ENCODE data around the gene VCL.

DNA sequence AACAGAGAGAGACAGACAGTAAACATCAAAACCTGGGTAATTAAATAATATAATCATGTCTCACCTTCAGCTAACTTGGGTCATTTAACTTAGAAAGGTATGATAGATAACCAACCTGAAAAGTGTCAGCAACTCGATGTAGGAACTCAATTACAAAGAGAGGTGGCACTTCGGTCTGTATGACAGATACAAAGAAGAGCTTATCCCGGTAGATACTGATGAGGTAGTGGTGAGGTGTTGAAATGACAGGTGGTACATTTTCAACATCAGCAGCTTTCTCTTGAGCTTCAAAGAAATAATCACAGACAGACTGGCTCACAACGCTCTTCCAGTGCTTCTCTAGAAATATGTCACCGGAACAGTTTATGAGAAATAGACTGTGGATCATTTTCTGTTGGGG, 140.1 kb downstream of the VCL start:
- no peak for TF ChIP-seq POLR2A (IDR thresholded peaks at IDR 0.05)
- TF ChIP-seq POLR2AphosphoS5 (IDR thresholded peaks at IDR 0.05): no peak
- TF ChIP-seq, protein P1, sequence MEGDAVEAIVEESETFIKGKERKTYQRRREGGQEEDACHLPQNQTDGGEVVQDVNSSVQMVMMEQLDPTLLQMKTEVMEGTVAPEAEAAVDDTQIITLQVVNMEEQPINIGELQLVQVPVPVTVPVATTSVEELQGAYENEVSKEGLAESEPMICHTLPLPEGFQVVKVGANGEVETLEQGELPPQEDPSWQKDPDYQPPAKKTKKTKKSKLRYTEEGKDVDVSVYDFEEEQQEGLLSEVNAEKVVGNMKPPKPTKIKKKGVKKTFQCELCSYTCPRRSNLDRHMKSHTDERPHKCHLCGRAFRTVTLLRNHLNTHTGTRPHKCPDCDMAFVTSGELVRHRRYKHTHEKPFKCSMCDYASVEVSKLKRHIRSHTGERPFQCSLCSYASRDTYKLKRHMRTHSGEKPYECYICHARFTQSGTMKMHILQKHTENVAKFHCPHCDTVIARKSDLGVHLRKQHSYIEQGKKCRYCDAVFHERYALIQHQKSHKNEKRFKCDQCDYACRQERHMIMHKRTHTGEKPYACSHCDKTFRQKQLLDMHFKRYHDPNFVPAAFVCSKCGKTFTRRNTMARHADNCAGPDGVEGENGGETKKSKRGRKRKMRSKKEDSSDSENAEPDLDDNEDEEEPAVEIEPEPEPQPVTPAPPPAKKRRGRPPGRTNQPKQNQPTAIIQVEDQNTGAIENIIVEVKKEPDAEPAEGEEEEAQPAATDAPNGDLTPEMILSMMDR (IDR thresholded peaks at IDR 0.05): no peak
- no peak for TF ChIP-seq EP300 (IDR thresholded peaks at IDR 0.05)

All from suprapubic skin (tissue), 4 donors.